NCI-H446 treated with DMSO at 0.1 percent for 48 hours (cell line): ENCODE data around the gene CFAP92.
"Not testable (repeated sequence)": the region's sequence is repeated elsewhere in the genome, so short reads cannot be mapped to it uniquely, and the experiment has no call there.

ENCODE experiments used
- DNase-seq: peaks from one replicate; lab custom pipeline; 2025; lab: John Stamatoyannopoulos, UW

CFAP92 gene

DNA sequence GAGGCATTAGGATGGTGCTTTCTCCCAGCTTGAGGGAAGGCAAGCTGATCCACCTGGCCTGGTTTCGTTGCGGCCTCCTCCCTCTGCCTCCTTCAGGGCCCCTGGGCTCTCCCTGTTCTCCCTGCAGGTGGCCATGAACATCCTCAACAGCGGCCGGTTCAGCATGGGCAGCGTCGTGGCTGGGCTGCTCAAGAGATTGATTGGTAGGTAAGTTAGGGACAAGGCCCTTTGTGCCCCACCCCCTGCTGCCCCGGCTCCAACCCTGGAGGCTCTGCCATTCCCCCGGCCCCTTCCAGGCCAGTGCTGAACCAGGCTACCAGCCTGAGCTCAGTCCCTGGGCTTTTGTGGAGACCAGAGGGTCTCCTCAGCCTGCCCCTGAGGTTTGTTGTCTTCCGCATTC is 91.5 kb downstream of the CFAP92 start:
- no peak for DNase-seq

DNA sequence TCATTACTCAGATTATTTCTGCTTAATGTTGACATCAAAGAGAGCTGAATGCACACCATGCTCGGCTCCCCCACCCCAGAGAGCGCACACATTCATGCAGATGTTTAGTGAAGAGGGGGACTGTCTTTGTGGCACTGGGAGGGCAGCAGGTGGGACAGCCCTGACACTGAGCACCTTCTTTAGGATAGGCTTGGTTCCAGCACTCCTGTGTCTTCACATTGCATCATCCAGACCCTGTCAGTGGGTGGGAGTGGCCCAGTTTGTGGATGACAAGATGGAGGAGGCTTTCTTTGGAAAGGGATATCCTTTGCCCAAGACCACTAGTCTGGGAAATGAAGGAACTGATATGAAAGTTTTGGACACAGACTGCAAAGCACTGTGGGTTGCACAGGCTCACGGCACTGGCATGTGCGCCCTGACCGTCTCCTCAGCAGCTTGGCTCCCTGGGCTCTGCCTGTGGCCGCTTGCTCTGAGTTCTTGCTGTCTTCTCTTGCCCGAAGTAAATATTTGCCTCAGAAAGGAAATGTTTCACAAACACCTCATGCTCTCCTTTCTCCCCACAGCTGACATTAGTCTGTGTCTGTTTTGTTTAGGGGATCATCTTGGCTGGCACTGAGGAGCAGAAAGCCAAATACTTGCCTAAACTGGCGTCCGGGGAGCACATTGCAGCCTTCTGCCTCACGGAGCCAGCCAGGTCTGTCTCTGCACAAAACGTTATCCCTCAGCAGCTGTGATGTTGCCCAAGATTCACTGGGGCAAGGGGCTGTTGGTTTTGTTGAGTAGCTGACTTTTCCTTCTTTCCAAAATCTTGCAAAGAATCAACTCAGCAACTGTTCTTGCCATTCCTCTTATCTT is 97.8 kb downstream of the CFAP92 start:
- no peak for DNase-seq

DNA sequence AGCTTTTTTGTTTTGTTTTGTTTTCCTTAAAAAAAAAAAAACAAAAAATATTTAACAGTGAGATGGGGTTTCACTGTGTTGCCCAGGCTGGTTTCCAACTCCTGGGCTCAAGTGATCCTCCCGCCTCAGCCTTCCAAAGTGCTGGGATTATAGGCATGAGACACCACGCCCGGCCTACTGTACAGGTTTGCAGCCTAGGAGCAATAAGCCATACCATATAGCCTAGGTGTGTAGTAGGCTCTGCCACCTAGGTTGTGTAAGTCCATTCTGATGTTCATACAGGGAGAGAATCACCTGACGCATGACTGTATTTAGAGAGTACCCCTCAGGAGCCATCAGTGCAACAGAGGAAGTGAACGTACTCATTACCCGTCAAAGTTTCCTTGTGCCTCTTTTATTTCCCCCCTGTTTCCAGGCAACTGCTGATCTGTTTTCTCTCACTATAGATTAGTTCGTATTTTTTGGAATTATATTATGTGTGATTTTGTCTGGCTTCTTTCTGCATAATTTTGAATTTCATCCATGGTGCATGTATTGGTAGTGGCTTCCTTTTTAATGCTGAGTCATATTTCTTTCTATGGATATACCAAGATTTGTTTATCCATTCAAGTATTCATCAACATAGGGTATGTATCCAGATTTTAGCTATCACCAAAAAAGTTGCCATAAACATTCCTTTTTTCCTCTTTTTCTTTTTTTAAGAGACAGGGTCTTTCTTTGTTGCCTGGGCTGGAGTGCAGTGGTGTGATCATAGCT is 104.6 kb downstream of the CFAP92 start:
- no peak for DNase-seq

DNA sequence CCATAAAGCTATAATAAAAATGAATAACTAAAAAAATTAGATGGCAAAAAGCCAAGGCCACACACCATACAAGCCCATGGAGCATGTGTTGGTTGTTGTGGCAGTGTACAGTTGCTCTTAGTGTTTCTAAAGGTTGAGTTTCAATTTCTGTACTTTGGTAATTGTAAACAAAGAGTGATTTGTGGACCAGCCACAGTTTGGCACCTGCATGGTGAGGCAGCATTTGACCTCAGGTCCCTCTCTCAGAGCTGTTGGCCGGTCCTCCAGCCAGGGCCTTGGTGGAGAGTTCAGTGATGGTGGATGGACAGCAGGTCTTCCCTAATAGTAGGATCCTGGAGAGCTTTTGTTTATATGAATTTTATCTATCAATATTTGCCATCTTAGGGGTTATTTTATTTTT is 108.9 kb downstream of the CFAP92 start:
- no peak for DNase-seq

DNA sequence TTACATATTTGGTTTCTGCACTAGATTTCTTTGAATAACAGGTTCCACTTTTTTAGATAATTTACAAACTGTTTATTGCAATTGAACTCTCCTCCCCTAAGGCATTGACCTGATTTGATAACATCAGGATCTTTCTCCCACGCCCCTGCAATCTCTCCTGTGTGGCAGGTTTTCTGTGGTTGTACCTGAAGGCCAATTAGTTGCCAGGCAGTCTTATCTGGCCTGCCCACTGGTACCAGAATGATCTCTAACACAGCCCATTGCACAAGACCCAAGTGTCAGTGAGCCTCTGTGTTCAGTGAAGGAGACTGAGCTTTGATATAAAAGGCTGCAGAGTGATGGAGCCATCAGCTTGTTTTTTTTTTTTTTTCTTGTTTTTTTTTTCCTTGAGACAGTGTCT is 111.2 kb downstream of the CFAP92 start:
- DNase-seq: no peak

DNA sequence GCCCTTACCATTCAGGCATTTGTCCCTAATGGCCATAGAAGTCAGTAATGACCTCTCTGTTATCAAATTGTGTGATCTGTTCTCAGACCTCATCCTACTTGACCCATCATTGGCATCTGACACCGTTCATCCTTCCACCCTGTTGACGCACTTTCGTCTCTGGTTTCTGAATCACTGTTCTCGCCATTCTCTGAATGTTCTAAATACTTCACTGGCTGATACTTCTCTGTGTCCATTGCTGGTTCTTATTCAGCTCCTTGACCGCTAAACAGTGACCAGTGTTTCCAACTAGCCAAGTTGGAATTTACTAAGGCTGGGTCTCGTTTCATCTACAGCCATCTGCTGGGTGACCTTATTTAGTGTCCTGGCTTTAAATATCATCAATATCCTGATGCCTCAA is 112.3 kb downstream of the CFAP92 start:
- DNase-seq: no peak

DNA sequence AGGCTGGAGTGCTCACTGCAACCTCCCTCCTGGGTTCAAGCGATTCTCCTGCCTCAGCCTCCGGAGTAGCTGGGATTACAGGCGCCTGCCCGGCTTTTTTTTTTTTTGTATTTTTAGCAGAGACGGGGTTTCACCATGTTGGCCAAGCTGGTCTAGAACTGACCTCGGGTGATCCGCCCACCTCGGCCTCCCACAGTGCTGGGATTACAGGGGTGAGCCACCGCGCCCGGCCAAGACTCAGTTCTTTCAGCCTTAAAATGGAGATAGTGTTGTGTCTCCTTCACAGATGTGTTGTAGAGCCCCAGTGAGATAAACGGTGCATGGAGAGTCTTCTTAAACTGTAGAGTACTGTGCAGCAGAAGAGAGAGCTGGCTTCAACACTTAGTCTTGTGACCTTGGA is 113.4 kb downstream of the CFAP92 start:
- not testable (repeated sequence) for DNase-seq

DNA sequence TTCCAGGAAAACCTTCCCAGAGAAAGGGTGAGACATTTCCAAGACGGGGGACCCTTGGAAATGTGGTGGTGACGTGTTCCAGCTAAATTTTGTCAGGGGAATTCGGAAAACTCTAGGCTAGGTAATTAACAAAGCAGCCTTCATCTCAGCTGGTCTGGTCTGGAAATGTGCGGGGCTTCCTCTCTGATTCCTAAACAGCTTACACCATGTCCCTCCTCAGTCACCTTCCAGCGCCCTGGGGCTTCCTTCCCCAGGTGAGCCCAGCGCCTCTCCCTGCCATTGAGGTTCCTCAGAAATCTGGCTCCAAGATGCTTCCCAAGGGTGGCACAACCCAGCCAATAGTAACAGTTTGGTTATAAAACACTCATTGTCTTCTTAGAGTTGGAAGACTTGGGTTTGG is 113.9 kb downstream of the CFAP92 start:
- DNase-seq: no peak

DNA sequence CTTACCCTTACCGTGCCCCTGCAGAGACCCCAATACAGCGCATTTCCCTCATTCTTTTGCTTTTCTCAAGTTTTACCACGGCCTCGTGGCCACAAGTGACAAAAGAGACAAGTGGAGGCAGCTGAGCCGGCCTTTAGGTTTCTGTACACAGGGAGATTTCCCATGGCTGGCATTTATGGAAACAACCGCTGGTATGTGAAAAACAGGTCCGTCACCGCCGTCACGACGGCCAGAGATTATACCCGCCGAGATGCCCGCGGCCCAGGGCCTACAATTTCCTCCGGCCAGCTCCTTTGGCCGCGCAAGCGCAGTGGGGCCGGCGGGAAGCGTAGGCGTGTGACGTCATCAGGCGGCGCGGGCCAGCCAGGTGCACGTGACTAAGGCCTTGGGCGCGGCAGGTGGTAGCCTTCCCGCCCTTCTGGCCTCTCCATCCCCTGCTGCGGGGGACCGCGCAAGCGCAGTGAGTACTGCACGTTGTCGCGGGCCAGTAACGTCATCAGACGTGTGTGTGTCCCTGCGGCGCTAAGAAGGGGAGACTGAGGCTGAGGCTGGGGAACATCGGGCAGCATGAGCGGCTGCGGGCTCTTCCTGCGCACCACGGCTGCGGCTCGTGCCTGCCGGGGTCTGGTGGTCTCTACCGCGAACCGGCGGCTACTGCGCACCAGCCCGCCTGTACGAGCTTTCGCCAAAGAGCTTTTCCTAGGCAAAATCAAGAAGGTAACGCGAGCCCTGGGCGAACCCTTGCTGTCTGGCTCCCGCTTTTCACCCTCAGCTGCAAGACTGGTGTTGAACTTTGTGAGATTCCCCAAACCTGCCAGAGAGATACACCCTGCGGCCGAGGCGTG is 114.5 kb downstream of the CFAP92 start, which contains the start of gene ACAD9:
Gene ACAD9 (plus strand): TSS at position 496 of the 845 bp plus-strand sequence. CDS start 72 bp downstream, at position 568.
- peak; percentile 96 for DNase-seq

DNA sequence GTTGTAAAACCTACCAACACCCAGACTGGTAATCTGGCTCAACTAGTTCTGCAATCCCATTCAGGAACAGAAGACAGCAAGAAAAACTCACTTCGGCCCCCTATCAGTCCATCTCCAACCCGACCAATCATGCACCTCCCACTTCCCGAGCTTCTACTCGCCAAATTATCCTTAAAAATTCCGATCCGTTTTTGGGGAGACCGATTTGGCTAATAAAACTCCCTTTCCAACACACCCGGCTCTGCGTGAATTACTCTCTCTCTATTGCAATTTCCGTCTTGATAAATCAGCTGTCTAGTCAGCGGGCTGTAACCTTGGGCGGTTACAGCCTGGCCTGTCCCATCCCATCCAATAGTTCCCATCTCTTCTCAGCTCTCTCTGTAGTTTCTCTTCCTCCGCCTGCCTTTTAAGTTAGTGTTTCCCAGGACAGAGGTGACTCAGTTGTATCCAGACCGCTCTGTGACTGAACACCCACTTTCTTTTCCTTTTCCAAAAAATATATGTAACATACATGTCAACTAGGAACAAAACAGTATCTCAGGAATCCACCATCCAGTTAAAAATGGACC is 115.2 kb downstream of the CFAP92 start:
- peak; percentile 10 for DNase-seq

DNA sequence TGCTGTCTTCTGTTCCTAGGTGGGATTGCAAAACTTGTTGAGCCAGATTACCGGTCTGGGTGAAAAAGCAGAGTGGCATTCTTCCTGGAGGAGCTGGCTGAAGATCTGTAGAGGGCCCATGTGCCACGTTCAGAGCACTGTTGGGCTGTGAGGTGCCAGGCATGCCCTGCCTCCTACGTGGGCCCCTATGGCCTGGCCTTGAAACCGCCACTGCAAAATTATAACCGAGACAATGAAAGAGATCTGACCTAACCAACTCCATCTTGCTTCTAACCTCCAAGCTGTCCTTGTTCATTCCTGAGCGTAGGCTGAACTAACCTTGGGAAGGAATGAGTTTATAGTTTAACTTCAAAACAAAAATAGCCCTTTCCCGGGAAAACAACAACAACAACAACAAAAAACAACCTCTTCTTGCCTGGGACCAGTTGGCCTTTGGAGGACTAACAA is 115.8 kb downstream of the CFAP92 start:
- DNase-seq: no peak

DNA sequence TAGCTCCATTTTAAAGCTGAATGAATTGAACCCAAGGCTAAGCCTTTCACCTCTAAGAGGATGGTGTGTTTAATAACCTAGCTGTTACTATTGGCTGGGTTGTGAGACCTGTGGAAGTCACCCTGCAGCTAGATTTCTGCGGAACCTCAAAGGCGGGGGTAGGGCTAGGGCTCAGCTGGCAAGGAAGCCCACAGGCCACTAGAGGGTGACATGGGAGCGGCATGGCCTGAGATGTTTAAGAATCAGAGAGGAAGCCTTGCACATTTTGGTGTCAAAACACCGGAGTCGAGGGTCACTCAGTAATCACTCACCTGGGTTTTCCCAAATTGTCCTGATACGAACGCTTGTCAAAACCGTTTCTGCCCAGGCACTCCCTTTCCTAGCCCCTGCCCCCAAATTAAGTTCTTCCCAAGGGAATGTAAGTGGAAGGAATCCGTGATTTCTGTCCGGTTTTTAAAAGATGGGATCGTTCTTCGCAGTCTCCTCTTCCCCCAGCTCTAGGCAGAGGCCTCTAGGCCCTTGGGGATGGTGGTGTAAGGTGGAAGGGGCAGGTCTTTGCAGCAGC is 118.2 kb downstream of the CFAP92 start:
- no peak for DNase-seq

DNA sequence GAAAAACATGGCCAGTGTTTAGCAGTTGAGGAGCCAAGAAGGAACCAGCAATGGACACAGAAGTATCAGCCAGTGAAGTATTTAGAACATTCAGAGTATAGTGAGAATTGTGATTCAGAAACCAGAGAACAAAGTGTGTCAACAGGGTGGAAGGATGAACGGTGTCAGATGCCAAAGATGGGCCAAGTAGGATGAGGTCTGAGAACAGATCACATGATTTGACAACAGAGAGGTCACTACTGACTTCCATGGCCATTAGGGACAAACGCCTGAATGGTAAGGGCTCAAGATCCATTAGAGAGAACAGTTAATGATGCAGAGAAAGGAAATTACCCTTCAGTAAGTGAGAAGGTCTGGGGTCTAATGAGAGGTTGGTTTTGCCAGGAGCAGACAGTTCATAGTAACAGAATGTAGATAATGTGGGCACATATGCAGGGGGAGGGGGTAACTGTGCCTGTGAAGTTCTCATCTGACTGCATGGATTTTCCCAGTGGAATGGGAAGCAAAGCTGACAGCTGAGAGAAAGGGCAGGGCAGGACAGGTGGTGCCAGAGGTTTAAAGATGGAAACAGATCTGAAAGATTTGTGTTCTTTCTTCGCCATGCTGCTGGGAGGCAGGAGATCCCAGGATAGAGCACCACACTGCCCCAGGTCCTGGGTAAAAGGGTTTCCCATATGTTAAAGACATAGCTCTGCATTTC is 119.2 kb downstream of the CFAP92 start:
- no peak for DNase-seq

DNA sequence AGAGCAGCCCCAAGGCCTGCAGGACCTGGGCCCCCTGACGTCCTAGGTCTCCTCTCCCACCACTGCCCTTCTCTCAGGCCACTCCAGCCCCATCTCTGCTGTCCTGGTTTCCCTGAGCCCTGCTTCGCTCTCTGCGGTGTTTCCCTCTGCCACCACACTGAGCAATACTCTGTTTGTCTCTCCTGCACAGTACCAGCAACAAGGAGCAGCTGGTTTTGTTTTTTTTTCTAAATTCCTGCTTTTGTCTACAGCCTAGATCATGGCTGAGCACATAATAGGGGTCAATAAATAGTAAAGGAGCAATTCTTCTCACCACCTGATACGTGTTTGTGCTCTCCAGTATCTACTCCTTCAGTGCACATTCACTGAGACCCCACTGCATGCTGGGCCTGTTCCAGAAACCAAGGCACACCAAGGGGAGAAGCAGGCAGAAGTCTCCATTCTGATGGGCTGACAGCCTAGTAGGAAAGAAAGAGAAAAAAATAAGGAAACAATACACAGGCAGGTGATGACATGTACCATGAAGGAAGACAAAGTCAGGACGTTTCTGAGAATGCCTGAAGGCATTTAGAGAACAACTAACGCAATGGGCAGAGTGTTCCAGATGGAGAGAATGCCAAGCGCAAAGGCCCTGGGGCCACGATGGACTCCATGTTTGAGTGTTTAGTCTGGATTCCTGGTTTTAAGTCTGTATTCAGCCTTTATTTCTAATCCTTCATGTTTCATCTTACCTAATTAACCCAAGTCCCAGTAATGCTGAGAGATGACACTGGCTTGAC is 120.4 kb downstream of the CFAP92 start:
- DNase-seq: no peak

DNA sequence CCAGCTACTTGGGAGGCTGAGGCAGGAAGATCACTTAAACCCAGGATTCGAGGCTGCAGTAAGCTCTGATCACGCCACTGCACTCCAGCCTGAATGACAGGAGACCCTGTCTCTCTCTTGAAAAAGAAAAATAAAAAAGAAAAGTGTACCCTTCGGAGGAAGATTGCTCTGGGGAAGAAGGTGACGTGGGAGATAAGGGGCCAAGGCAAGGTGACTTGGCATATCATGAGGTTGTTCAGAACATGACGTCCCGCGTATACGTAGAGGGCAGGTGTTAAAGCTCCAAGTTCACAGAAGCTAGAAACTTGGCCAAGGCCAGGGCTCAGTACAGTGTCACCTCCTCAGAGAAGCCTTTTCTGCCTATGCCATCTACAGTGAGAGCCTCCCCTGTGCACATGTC is 121.1 kb downstream of the CFAP92 start:
- DNase-seq: no peak

DNA sequence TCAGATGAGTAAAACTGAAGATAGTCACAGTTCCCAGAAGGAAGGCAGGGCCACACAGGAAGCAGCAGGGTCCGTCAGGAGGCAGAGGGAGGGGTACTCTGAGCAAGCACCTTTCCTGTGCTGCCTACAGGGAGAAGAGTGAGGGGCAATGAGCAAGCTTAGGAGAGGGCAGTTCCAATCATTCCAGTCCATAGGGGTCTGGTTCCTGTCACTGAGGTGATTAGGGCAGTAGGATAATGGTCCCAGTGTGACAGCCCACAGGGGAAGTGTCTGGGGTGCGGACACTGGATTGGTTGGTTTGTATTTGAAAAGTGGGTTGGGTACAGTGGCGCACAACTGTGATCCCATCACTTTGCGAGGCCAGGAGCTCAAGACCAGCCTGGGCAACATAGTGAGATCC is 121.6 kb downstream of the CFAP92 start:
- no peak for DNase-seq

DNA sequence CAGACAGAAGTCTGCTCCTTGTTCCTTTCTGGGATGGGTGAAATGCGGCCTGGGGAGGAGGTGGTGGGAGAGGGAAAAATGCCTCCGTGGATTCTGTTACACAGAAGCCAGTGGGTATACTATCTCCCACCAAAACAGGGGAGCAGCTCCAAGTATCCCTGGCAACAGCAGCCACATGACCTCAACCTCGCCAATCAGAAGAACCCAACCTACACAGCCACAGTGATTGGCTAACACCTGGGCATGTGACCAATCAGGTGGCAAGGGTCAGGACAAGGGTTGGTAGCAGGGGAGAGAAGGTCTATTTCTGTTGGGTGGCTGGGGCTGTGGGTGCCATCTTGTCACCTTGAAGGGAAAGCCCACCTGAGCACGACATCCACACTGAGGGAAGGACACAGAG is 123.5 kb downstream of the CFAP92 start:
- DNase-seq: no peak

DNA sequence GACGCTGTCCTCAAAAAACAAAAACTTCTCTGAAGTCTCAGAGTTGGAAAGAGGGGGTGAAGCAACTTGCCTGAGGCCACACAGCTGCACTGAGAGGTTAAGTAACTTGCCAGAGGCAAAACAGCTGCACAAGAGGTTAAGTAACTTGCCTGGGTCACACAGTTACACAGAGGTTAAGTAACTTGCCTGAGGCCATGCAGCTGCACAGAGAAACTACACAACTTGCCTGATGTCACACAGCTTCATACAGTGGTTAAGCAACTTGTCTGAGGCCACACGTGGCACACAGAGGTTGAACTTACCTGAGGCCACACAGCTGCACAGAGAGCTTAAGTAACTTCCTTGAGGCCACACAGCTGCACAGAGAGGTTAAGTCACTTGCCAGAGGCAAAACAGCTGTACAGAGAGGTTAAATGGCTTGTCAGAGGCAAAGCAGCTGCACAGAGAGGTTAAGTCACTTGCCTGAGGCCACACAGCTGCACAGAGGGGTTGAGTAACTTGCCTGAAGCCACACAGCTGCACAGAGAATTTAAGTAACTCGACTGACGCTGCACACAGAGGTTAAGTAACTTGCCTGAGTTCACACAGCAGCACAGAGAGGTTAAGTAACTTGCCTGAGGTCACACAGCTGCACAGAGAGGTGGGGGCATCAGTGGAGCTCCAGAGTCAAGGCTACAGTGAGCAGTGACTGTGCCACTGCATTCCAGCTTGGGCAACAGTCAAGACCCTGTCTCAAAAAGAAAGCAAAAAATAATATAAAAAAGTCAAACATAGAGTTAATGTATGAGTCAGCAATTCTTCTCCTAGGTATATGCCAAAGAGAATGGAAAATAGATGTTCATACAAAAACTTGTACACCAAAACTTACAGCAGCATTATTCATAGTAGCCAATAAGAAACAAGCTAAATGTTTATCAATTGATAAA is 126.4 kb downstream of the CFAP92 start:
- DNase-seq: no peak
